Coronary artery (tissue), 2 donors: ENCODE results near the gene WDFY4.

Source experiments
- DNase-seq: peaks from one replicate; pipeline ENCODE4 v3.0.0-alpha.2; 2017; ENCODE audit warnings: low spot score
- H3K27ac ChIP-seq, 2 donors: fragments of 200-600 bp; sonication (generic); one replicate each; pipeline ENCODE4 v1.5.1; 2016 to 2019
- H3K4me3 ChIP-seq: fragments of 200-600 bp; sonication (generic); 2 replicates; pipeline ENCODE4 v1.5.1; 2016; ENCODE audit warnings: mild to moderate bottlenecking, moderate library complexity
- TF ChIP-seq, protein P1 (sequence below): fragments of 200-600 bp; sonication (generic); IDR thresholded peaks from one replicate; pipeline ENCODE4 v1.5.1; 2019; ENCODE audit warnings: antibody characterized with exemption

The WDFY4 gene

DNA sequence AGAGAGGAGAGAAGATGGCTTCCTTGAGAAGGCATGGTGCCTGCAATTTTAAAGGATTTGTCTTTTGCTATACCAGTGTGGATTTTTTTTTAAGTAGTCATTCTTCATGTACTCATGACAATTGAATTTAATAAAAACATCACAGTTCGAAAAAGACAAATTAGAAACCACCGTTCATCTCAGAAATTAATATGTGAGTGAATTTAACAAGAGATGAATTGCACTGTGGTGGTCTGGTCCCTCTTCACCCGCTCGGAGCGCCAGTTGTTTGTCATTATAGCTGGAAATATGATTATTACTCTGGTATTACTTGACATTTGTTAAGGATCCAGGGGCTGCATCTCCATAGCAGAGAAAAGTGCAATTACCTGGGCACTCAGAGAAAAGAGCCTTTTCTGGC lies 163.0 kb downstream of the WDFY4 start:
- DNase-seq, result no peak
- Histone ChIP-seq H3K27ac (no peak overlapping the region), H3K4me3 (no peak overlapping the region)
- TF ChIP-seq, protein P1, sequence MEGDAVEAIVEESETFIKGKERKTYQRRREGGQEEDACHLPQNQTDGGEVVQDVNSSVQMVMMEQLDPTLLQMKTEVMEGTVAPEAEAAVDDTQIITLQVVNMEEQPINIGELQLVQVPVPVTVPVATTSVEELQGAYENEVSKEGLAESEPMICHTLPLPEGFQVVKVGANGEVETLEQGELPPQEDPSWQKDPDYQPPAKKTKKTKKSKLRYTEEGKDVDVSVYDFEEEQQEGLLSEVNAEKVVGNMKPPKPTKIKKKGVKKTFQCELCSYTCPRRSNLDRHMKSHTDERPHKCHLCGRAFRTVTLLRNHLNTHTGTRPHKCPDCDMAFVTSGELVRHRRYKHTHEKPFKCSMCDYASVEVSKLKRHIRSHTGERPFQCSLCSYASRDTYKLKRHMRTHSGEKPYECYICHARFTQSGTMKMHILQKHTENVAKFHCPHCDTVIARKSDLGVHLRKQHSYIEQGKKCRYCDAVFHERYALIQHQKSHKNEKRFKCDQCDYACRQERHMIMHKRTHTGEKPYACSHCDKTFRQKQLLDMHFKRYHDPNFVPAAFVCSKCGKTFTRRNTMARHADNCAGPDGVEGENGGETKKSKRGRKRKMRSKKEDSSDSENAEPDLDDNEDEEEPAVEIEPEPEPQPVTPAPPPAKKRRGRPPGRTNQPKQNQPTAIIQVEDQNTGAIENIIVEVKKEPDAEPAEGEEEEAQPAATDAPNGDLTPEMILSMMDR, result no peak

DNA sequence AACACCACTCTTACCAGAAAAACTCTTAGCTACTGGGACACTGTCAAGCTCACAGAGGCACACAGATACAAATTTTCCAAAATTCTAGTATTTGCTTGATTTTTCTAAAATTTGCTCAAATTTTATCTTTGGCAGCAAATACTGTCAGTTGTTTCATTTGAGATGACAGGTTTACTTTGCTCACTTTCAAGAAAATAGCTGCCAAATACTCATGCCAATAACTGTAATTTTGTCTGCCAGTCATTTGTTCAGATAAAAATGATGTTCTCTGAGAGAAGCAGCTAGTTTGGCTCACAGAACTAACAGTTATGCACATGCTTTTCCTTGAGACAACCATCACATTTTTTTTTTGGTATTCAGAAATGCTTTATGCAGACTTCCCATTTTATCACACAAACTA lies 172.2 kb downstream of the WDFY4 start:
- TF ChIP-seq, protein P1, result no peak
- Histone ChIP-seq H3K4me3 (no peak overlapping the region), H3K27ac (no peak overlapping the region)
- DNase-seq, result no peak

DNA sequence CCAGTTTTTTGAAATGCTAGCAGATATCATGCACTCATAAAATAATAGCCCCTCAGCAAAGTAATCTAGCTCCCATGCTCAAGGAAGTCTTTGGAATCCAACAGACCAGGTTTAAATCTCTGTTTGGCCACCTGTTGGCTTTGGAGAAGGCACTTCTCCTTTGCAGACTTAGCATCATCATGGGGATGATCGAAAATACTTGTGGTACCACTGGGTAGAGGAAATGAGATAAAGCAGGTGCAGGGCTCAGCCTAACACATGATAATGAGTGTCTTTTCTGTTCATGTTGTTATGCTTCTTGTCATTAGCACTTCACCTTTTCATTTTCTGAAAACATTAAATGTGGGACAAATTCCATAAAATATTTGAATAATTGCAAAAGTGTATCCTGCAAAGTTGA lies 187.6 kb downstream of the WDFY4 start:
- H3K4me3 ChIP-seq, result no peak overlapping the region
- TF ChIP-seq, protein P1, result no peak
- no peak for DNase-seq

GRCh38 chr10:48878091-48878490 lies 193.4 kb downstream of the WDFY4 start:
- Histone ChIP-seq H3K4me3 (no peak overlapping the region), H3K27ac (no peak overlapping the region)
- DNase-seq, result no peak
- TF ChIP-seq, protein P1, result no peak

More for the DNA sequence above, 187.6 kb downstream of the WDFY4 start:
- H3K27ac ChIP-seq, result no peak overlapping the region

- TF ChIP-seq, protein P1, result no peak
- no peak overlapping the region for H3K27ac ChIP-seq
- no peak overlapping the region for H3K4me3 ChIP-seq
- DNase-seq, result no peak
These were observed 194.8 kb downstream of the WDFY4 start for GRCh38 chr10:48879451-48879850.

DNA sequence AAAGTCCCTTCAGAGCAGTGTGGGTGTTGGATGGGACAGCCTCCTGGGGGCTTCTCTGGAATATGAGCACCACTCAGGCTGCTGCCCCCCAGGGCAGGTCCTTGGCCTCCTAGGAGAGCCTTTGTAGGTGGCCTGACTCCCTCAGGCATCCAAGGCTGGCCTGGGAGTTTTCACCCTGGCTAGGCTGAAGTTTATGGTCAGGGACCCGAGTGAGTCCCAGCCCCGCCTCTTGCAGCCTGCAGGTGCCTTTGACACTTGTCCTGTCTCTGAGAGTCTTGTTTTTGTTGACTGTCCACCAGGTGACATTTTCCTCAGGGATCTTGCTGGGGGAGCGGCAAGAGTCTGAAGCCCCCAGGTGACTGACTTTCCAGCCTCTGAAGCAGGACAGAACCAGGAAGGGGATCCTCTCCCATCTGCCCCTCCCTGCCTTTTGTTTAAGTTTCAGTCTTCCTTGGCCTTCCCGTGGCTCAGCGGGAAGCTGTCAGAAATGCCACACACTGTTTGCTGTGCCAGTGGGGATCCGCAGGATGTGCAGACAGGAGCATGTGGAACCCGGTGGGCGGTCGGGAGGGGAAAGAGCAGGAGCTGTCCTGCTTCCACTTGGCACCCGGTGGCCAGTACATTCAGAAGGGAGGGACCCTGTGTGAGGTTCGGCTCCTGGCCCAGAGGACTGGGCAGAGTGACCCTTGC lies 195.5 kb downstream of the WDFY4 start:
- Histone ChIP-seq H3K27ac (no peak overlapping the region), H3K4me3 (no peak overlapping the region)
- TF ChIP-seq, protein P1, result no peak
- DNase-seq, result no peak

GRCh38 chr10:48881937-48882336 lies 197.3 kb downstream of the WDFY4 start:
- H3K4me3 ChIP-seq, result no peak overlapping the region
- H3K27ac ChIP-seq, result no peak overlapping the region
- TF ChIP-seq, protein P1, result no peak
- DNase-seq, result no peak
